H9 (cell line): ENCODE measurements around the gene USP7. TPM values are rescaled to one million over a fixed set of nuclear protein-coding genes. Genes with fewer than 3 reads are reported as not detected.

Experiments used
- total RNA-seq: library from RNA; stranded (reverse); gene quantifications from 2 replicates; pipeline ENCODE4 v1.2.1, GENCODE V29; 2021

Gene USP7
- total RNA-seq, 1 experiment from 2014 or later: 192 TPM

Other genes starting within 250 kb of the USP7 start
- 8.6 and 9.6 TPM in 2 replicates for gene TMEM186, start 166.3 kb downstream of the USP7 start, total RNA-seq
- gene PMM2, start 166.1 kb downstream of the USP7 start, total RNA-seq: 79.3 and 82.7 TPM in 2 replicates
- 194 and 195 TPM in 2 replicates for gene CARHSP1, start 94.9 kb downstream of the USP7 start, total RNA-seq
- not detected in 2 replicates for gene LITAFD, start 81.6 kb downstream of the USP7 start, total RNA-seq
- 80.1 and 85.2 TPM in 2 replicates for gene HAPSTR1, start 127.7 kb upstream of the USP7 start, total RNA-seq